ENCODE results near the gene CNDP2.
"Not testable (repeated sequence)": the region's sequence is repeated elsewhere in the genome, so short reads cannot be mapped to it uniquely, and the experiment has no call there.

DNA sequence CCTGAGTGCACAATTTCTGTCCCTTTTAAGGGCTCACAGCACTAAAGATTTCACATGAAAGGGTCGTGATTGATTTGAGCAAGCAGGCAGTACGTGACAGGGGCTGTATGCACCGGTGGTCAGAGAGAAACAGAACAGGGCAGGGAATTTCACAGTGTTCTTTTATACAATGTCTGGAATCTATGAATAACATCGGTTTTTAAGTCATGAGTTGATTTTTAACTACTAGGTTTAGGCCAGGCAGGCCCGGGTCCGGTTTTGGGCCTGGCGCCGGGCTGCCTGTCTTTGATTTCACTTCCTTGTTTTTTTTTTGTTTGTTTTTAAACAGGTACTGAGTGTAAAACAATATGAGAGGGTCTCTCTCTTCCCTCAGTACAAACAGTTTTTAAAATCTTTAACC is 4.6 kb downstream of the CNDP2 start:
- TF ChIP-seq CTCF (conservative IDR thresholded peaks at IDR 0.05); EZH2 (IDR thresholded peaks at IDR 0.05; ENCODE audit: low read depth): not testable (repeated sequence)
